Ovary (tissue), 9 donors: ENCODE results near the gene RGS10. TPM values are rescaled to one million over a fixed set of nuclear protein-coding genes. Genes with fewer than 3 reads are reported as not detected.
"Not testable (repeated sequence)": the region's sequence is repeated elsewhere in the genome, so short reads cannot be mapped to it uniquely, and the experiment has no call there.

Experiments used
- DNase-seq, 5 donors: peaks; one replicate each; pipeline ENCODE4 v3.0.0-alpha.2; 2019 to 2020
- H3K27ac ChIP-seq, 2 donors: fragments of 200-600 bp; one replicate each; pipeline versions ENCODE4 v1.5.1 to v1.8.0; 2019 to 2022
- H3K27me3 ChIP-seq: fragments of 200-600 bp; one replicate; pipeline ENCODE4 v1.8.0; 2022
- H3K36me3 ChIP-seq: fragments of 200-600 bp; sonication (generic); one replicate; pipeline ENCODE4 v1.5.1; 2019
- H3K4me1 ChIP-seq: one replicate; pipeline ENCODE4 v1.8.1; 2013; ENCODE audit warnings: mild to moderate bottlenecking, moderate library complexity; ENCODE audit not compliant: insufficient read depth
- H3K4me3 ChIP-seq: fragments of 200-600 bp; sonication (generic); one replicate; pipeline ENCODE4 v1.5.1; 2017
- H3K9me3 ChIP-seq, 2 donors: fragments of 200-600 bp in 1 of 2; sonication (generic) in 1 of 2; one replicate each; pipeline versions ENCODE4 v1.5.1 to v1.8.1; 2013 to 2019; ENCODE audit warnings: mild to moderate bottlenecking in 1 of 2, moderate library complexity in 1 of 2
- EP300 ChIP-seq: sonication (generic); formaldehyde crosslinking; IDR thresholded peaks from one replicate; pipeline ENCODE4 v1.6.1; 2017; ENCODE audit warnings: antibody characterized with exemption
- POLR2A ChIP-seq: fragments of 450-650 bp; IDR thresholded peaks from one replicate; pipeline ENCODE4 v1.6.1; 2017; ENCODE audit warnings: antibody characterized with exemption, mild to moderate bottlenecking, moderate library complexity
- WGBS, 3 donors: extraction: QIAGEN DNeasy Blood & Tissue Kit in 1 of 3; methylation state at CpG; one replicate each; pipeline versions ENCODE4 v1.1.5 to v1.1.7; 2013 to 2017; 5-methylcytosine and 5-hydroxymethylcytosine counted together
- intact Hi-C, 4 donors: fragments of 100-400 bp; cut with DNase I; formaldehyde crosslinking; loops; one replicate each; pipeline versions ENCODE4 v1.11.0 to v1.15.1; 2022 to 2023
- polyA plus RNA-seq, 2 donors: library from polyadenylated mRNA; stranded (reverse); fragments of 200-250 nt in 1 of 2; fragments of 350-450 nt in 1 of 2; fragmentation: Illumina TruSeq in 1 of 2; extraction: RNeasy Lipid Tissue Mini Kit (QIAGEN cat#74804) in 1 of 2; gene quantifications; one replicate each; pipeline ENCODE4 v1.2.3, GENCODE V29; 2013 to 2014
- total RNA-seq, 7 donors: library from RNA; depleted of rRNA in 2 of 7; stranded (reverse); fragments of >200 nt in 2 of 7; fragmentation: NEBNext Ultra II Directional in 3 of 7; extraction: Animal tissue kit (Norgen Biotek cat#: 25700) in 3 of 7; gene quantifications; one replicate each; pipeline versions ENCODE4 v1.1.0 to v1.2.4, GENCODE V29; 2016 to 2023
- TF ChIP-seq, protein P1 (sequence below), 3 donors: fragments of 450-650 bp in 2 of 3; fragments of 200-600 bp in 1 of 3; IDR thresholded peaks; one replicate each; pipeline versions ENCODE4 v1.5.1 to v1.8.0; 2016 to 2022; ENCODE audit warnings: antibody characterized with exemption in 3 of 3, mild to moderate bottlenecking in 1 of 3
- donor health status: DM: no; HTN: no; CAD: no; lungs with moderate emphysema.
- donor health status: DM: no; HTN: no; CAD: no.
- donor health status: Bipolar disorder and iron deficiency.
- donor health status: DM: yes; HTN: yes; CAD: no.
- donor health status: DM: no; HTN: no; CAD: no.
- donor health status: DM: yes; HTN: yes; CAD: no.

The RGS10 gene
- total and polyA plus RNA-seq, 9 donors: 7.6 to 63.3 (median 20.4) TPM

- no peak for TF ChIP-seq EP300
- TF ChIP-seq, protein P1, sequence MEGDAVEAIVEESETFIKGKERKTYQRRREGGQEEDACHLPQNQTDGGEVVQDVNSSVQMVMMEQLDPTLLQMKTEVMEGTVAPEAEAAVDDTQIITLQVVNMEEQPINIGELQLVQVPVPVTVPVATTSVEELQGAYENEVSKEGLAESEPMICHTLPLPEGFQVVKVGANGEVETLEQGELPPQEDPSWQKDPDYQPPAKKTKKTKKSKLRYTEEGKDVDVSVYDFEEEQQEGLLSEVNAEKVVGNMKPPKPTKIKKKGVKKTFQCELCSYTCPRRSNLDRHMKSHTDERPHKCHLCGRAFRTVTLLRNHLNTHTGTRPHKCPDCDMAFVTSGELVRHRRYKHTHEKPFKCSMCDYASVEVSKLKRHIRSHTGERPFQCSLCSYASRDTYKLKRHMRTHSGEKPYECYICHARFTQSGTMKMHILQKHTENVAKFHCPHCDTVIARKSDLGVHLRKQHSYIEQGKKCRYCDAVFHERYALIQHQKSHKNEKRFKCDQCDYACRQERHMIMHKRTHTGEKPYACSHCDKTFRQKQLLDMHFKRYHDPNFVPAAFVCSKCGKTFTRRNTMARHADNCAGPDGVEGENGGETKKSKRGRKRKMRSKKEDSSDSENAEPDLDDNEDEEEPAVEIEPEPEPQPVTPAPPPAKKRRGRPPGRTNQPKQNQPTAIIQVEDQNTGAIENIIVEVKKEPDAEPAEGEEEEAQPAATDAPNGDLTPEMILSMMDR (IDR thresholded peaks at IDR 0.05): no peak
- no peak for TF ChIP-seq POLR2A
- no peaks in the 10 kb centered on the region for H3K9me3 ChIP-seq
- no peaks in the 10 kb centered on the region for H3K36me3 ChIP-seq
- 81 to 89% (median 87%) methylated on average over 8 of the region's 8 CpGs for WGBS, 3 donors
- no peak overlapping the region for H3K4me3 ChIP-seq
- no peaks in the 10 kb centered on the region for H3K27me3 ChIP-seq
- intact Hi-C loops: no loop called here
- H3K27ac ChIP-seq: no peak overlapping the region
- no peaks in the 10 kb centered on the region for H3K4me1 ChIP-seq
- no peak for DNase-seq
These were observed 25.5 kb upstream of the RGS10 start for GRCh38 chr10:119567978-119568377.

- TF ChIP-seq POLR2A (no peak), EP300 (no peak)
- TF ChIP-seq, protein P1 (IDR thresholded peaks at IDR 0.05): no peak
- intact Hi-C loops: no loop called here
- no peaks in the 10 kb centered on the region for H3K9me3 ChIP-seq
These were observed 19.6 kb upstream of the RGS10 start for GRCh38 chr10:119562097-119562496.

GRCh38 chr10:119559511-119559910, 17.0 kb upstream of the RGS10 start:
- WGBS, 3 donors: 93 to 94% (median 93%) methylated on average over 28 to 31 of the region's 33 CpGs
- H3K4me3 ChIP-seq, intact Hi-C loops: not testable (repeated sequence)

More at GRCh38 chr10:119562097-119562496, 19.6 kb upstream of the RGS10 start:
- Histone ChIP-seq H3K4me1 (no peaks in the 10 kb centered on the region), H3K27ac (no peak overlapping the region), H3K36me3 (no peaks in the 10 kb centered on the region), H3K4me3 (no peak overlapping the region), H3K27me3 (no peaks in the 10 kb centered on the region)
- no peak for DNase-seq
- WGBS, 3 donors: 63 to 86% (median 64%) methylated on average over 4 of the region's 4 CpGs

DNA sequence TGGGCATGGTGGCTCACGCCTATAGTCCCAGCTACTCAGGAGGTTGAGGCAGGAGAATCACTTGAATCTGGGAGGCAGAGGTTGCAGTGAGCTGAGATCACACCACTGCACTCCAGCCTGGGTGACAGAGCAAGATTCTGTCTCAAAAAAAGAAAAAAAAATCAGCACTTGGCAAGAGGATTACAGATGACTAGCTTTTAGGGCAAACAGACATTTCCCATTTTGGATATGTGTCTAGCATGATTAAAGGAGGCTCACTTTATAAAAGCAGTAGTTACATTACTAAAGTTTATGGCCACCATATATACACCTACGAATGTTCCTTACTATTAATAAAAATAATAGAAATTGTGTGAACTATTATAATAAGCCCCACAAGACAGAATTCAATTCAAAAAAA, 13.6 kb upstream of the RGS10 start:
- H3K27ac ChIP-seq, H3K27me3 ChIP-seq, H3K4me1 ChIP-seq, H3K4me3 ChIP-seq, H3K9me3 ChIP-seq, H3K36me3 ChIP-seq, DNase-seq, intact Hi-C loops: not testable (repeated sequence)
- WGBS, 3 donors: 88 to 90% (median 90%) methylated on average over 2 of the region's 2 CpGs

More at GRCh38 chr10:119559511-119559910, 17.0 kb upstream of the RGS10 start:
- H3K9me3 ChIP-seq, H3K4me1 ChIP-seq, H3K27ac ChIP-seq, DNase-seq, H3K36me3 ChIP-seq, H3K27me3 ChIP-seq: not testable (repeated sequence)

DNA sequence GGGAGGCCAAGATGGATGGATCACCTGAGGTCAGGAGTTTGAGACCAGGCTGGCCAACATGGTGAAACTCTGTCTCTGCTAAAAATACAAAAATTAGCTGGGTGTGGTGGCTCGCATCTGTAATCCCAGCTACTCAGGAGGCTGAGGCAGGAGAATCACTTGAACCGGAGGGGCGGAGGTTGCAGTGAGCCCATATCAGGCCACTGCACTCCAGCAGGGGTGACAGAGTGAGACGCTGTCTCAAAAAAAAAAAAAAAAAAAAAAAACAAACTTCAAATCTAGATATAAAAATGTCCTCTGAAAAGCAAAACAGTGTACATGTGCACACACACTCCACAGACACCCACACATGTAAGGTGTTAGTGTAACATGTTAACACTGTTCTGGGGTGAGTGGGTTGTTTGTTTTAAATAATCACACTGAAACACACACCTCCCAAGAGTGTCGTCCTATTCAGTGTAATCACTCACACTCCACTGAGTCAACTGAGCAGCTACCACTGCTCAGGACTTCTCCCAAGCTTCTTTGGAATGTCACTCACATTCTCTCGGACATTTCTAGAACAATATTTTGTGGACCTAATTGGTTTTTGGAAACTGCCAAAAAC, 12.8 kb upstream of the RGS10 start:
- Histone ChIP-seq H3K27me3 (no peaks in the 10 kb centered on the region), H3K9me3 (no peaks in the 10 kb centered on the region), H3K4me3 (no peak overlapping the region), H3K27ac (no peak overlapping the region), H3K4me1 (no peaks in the 10 kb centered on the region), H3K36me3 (no peaks in the 10 kb centered on the region)
- DNase-seq: no peak
- intact Hi-C loops: no loop called here
- TF ChIP-seq POLR2A: no peak
- TF ChIP-seq, protein P1 (IDR thresholded peaks at IDR 0.05): no peak
- TF ChIP-seq EP300: no peak
- 84 to 91% (median 91%) methylated on average over 6 of the region's 6 CpGs for WGBS, 3 donors
